Left ventricle myocardium inferior (tissue), 1 donor: ENCODE results near the gene FUT9. TPM values are rescaled to one million over a fixed set of nuclear protein-coding genes. Genes with fewer than 3 reads are reported as not detected.

ENCODE experiments used
- DNase-seq: peaks from one replicate; pipeline ENCODE4 v3.0.0-alpha.2; 2020
- H3K27ac ChIP-seq: fragments of 200-600 bp; replicated peaks from 2 replicates; pipeline ENCODE4 v1.8.0; 2021
- H3K27me3 ChIP-seq: fragments of 200-600 bp; 2 replicates; pipeline ENCODE4 v1.8.0; 2021; ENCODE audit warnings: low read depth
- H3K36me3 ChIP-seq: fragments of 200-600 bp; 2 replicates; pipeline ENCODE4 v1.8.0; 2021
- H3K4me1 ChIP-seq: fragments of 200-600 bp; 2 replicates; pipeline ENCODE4 v1.8.0; 2021
- H3K4me3 ChIP-seq: fragments of 200-600 bp; 2 replicates; pipeline ENCODE4 v1.8.0; 2021; ENCODE audit warnings: mild to moderate bottlenecking, moderate library complexity
- H3K9me3 ChIP-seq: fragments of 200-600 bp; replicated peaks from 2 replicates; pipeline ENCODE4 v1.8.0; 2021
- CTCF ChIP-seq: fragments of 200-600 bp; IDR thresholded peaks from 2 replicates; pipeline ENCODE4 v1.8.0; 2021; ENCODE audit warnings: antibody characterized with exemption, mild to moderate bottlenecking, borderline replicate concordance
- intact Hi-C: fragments of 100-400 bp; cut with micrococcal nuclease; formaldehyde crosslinking; loops from one replicate; pipeline ENCODE4 v1.11.0; 2022
- total RNA-seq: library from RNA; stranded (reverse); fragmentation: NEBNext Ultra II Directional; extraction: Animal tissue kit (Norgen Biotek cat#: 25700); gene quantifications from one replicate; pipeline ENCODE4 v1.2.1, GENCODE V29; 2021
- donor health status: DM: no; HTN: yes; CAD: no; lungs with severe emphysema.

Gene FUT9
- total RNA-seq, 1 donor from 2014 or later, result not detected

DNA sequence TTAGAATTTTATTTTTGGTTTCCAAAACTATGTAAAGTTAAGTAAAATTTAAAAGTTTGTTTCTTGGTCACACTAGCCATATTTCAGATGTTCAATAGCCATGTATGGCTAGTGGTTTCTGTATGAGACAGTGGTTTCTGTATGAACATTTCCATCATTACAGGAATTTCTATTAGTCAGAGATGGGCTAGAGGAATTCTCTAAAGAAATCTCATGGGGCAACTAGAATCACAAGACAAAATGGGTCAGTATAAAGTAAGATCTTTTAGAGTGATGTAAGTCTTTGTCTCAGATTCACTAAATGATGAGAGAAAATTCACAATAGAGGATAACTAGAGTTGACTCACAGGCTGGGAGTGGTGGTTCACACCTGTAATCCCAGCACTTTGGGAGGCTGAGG, 149.0 kb downstream of the FUT9 start:
- H3K27me3 ChIP-seq, result no peaks in the 10 kb centered on the region
- no peak for TF ChIP-seq CTCF
- intact Hi-C loops, result no loop called here
- H3K4me3 ChIP-seq, result no peak overlapping the region
- H3K9me3 ChIP-seq, result no peaks in the 10 kb centered on the region
- no peaks in the 10 kb centered on the region for H3K4me1 ChIP-seq
- H3K27ac ChIP-seq, result no peak overlapping the region
- no peaks in the 10 kb centered on the region for H3K36me3 ChIP-seq
- DNase-seq, result no peak

GRCh38 chr6:96171112-96171511, 155.3 kb downstream of the FUT9 start:
- Histone ChIP-seq H3K9me3 (no peaks in the 10 kb centered on the region), H3K36me3 (no peaks in the 10 kb centered on the region), H3K27me3 (no peaks in the 10 kb centered on the region), H3K4me3 (no peak overlapping the region), H3K4me1 (no peaks in the 10 kb centered on the region), H3K27ac (no peak overlapping the region)
- no peak for TF ChIP-seq CTCF
- DNase-seq, result no peak
- intact Hi-C loops, result no loop called here

GRCh38 chr6:96184798-96185197, 169.0 kb downstream of the FUT9 start:
- Histone ChIP-seq H3K36me3 (no peaks in the 10 kb centered on the region), H3K4me3 (no peak overlapping the region), H3K27ac (no peak overlapping the region), H3K4me1 (no peaks in the 10 kb centered on the region), H3K27me3 (no peaks in the 10 kb centered on the region), H3K9me3 (no peaks in the 10 kb centered on the region)
- TF ChIP-seq CTCF, result no peak
- intact Hi-C loops, result no loop called here
- no peak for DNase-seq

DNA sequence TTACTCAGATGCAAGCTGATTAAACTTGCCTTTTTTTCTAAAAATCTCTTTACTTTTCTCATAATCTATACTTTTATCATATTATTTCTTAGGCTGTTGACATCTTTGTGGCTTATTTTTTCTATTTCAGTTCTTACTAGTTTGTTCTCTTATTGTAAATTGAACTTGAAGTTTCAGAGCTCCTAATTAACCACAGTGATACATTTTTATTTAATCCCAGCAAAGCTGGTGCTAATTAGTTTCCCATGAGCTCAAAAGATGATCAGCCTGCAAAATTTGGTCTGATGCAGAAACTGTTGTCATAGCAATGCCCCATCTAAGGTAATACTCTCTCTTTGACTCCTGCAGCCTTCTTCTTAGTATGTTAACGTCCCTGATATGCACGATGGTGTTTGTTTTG, 170.3 kb downstream of the FUT9 start:
- TF ChIP-seq CTCF, result no peak
- intact Hi-C loops, result no loop called here
- H3K27ac ChIP-seq, result no peak overlapping the region
- no peaks in the 10 kb centered on the region for H3K4me1 ChIP-seq
- H3K4me3 ChIP-seq, result no peak overlapping the region
- DNase-seq, result no peak
- H3K9me3 ChIP-seq, result no peaks in the 10 kb centered on the region
- H3K36me3 ChIP-seq, result no peaks in the 10 kb centered on the region
- H3K27me3 ChIP-seq, result no peaks in the 10 kb centered on the region

GRCh38 chr6:96186516-96187195, 170.9 kb downstream of the FUT9 start:
- no peak overlapping the region for H3K4me3 ChIP-seq
- intact Hi-C loops, result no loop called here
- H3K4me1 ChIP-seq, result no peaks in the 10 kb centered on the region
- TF ChIP-seq CTCF, result no peak
- H3K27ac ChIP-seq, result no peak overlapping the region
- no peak for DNase-seq
- no peaks in the 10 kb centered on the region for H3K36me3 ChIP-seq
- H3K9me3 ChIP-seq, result no peaks in the 10 kb centered on the region
- no peaks in the 10 kb centered on the region for H3K27me3 ChIP-seq
